ENCODE measurements around the gene ATXN1.

ATXN1 gene

DNA sequence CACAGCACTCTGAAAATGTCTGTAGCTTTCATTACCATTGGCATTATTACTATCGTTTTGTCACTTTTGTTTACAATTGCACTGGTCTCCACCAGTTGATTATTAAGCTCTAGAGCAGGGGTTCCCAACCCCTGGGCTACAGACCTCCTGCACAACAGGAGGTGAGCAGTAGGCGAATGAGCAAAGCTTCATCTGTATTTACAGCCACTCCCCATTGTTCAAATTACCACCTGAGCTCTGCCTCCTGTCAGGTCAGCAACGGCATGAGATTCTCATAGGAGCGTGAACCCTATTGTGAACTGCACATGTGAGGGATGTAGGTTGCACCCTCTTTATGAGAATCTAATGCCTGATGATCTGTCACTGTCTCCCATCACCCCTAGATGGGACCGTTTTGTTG lies 126.4 kb downstream of the ATXN1 start:
- no peaks in the 10 kb centered on the region for H4K20me1 ChIP-seq (ENCODE audit: control insufficient read depth, insufficient read depth, low read depth, low read length)
- no peaks in the 10 kb centered on the region for H3K9me3 ChIP-seq (ENCODE audit: control insufficient read depth, insufficient read depth, low read length)
- no peaks in the 10 kb centered on the region for H3K79me2 ChIP-seq (ENCODE audit: control insufficient read depth, low read length)
- H3K9me2 ChIP-seq (replicated peaks; ENCODE audit: control insufficient read depth, low read length): no peaks in the 10 kb centered on the region
- H3K36me3 ChIP-seq (ENCODE audit: control insufficient read depth, low read length): no peaks in the 10 kb centered on the region
- TF ChIP-seq, protein P1, sequence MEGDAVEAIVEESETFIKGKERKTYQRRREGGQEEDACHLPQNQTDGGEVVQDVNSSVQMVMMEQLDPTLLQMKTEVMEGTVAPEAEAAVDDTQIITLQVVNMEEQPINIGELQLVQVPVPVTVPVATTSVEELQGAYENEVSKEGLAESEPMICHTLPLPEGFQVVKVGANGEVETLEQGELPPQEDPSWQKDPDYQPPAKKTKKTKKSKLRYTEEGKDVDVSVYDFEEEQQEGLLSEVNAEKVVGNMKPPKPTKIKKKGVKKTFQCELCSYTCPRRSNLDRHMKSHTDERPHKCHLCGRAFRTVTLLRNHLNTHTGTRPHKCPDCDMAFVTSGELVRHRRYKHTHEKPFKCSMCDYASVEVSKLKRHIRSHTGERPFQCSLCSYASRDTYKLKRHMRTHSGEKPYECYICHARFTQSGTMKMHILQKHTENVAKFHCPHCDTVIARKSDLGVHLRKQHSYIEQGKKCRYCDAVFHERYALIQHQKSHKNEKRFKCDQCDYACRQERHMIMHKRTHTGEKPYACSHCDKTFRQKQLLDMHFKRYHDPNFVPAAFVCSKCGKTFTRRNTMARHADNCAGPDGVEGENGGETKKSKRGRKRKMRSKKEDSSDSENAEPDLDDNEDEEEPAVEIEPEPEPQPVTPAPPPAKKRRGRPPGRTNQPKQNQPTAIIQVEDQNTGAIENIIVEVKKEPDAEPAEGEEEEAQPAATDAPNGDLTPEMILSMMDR (IDR thresholded peaks at IDR 0.05; ENCODE audit: low read depth, low read length, poor library complexity, severe bottlenecking): no peak
- TF ChIP-seq EZH2phosphoT487 (IDR thresholded peaks at IDR 0.05; ENCODE audit: borderline replicate concordance, low read length): no peak
- H3K4me1 ChIP-seq (ENCODE audit: control insufficient read depth, low read length): peaks cover 16% of the 10 kb centered on the region; the same call in 1 of the 2 replicates
- no peak overlapping the region for H3K27ac ChIP-seq (ENCODE audit: low read depth, low read length)
- H3K27me3 ChIP-seq (ENCODE audit: control insufficient read depth, low read length): no peaks in the 10 kb centered on the region
- H3K4me3 ChIP-seq (ENCODE audit: low read length): no peak overlapping the region
- H3K4me2 ChIP-seq (ENCODE audit: low read length): no peak overlapping the region
- no peaks in the 10 kb centered on the region for H3F3A ChIP-seq (ENCODE audit: control insufficient read depth, insufficient read depth)

DNA sequence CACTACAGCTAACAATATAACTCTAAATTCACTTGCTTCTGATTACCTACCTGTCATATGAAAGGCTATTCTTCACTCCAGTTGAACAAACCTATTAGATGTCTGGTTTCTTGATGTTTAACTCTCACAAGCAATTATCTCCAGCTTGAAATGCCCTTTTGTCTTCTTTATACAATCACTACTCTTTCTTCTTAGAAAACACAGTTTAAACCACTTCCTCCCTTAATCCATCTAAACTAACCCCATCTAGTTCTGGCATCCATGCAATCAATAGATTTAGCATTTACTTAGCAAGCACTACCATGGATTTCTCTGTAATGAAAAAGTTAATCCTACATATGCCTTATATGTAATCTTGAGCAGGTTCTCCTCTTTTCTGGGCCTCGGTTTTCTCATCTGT lies 127.3 kb downstream of the ATXN1 start:
- H3K79me2 ChIP-seq (ENCODE audit: control insufficient read depth, low read length): no peaks in the 10 kb centered on the region
- no peaks in the 10 kb centered on the region for H3K27me3 ChIP-seq (ENCODE audit: control insufficient read depth, low read length)
- TF ChIP-seq, protein P1 (IDR thresholded peaks at IDR 0.05; ENCODE audit: low read depth, low read length, poor library complexity, severe bottlenecking): no peak
- no peak for TF ChIP-seq EZH2phosphoT487 (IDR thresholded peaks at IDR 0.05; ENCODE audit: borderline replicate concordance, low read length)

DNA sequence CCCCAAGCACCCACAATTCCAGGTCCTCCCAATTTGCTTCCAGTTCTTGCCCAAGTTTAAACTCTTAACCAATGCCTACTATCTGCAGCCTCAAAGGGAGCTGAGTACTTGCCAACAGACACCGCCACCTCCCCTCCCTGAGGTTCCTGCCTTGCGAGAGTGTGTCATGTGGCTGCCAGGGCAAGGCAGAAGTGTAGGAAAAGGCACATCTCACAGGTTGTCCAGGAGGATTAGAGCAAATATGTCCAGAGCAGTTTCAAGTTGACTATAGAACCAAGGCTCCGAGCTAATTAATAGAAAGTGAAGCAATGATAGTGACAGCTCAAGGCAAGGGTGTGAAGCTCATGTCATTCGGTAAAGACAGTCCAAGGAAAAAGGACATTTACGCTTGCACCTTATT lies 127.8 kb downstream of the ATXN1 start:
- Histone ChIP-seq H3K9me2 (replicated peaks; ENCODE audit: control insufficient read depth, low read length) (no peaks in the 10 kb centered on the region), H3K9me3 (ENCODE audit: control insufficient read depth, insufficient read depth, low read length) (no peaks in the 10 kb centered on the region), H3K79me2 (ENCODE audit: control insufficient read depth, low read length) (no peaks in the 10 kb centered on the region), H4K20me1 (ENCODE audit: control insufficient read depth, insufficient read depth, low read depth, low read length) (no peaks in the 10 kb centered on the region), H3K27me3 (ENCODE audit: control insufficient read depth, low read length) (no peaks in the 10 kb centered on the region), H3K4me2 (ENCODE audit: low read length) (no peak overlapping the region), H3K27ac (ENCODE audit: low read depth, low read length) (no peak overlapping the region), H3K4me3 (ENCODE audit: low read length) (no peak overlapping the region), H3K4me1 (ENCODE audit: control insufficient read depth, low read length) (peaks cover 16% of the 10 kb centered on the region; the same call in 1 of the 2 replicates), H3K36me3 (ENCODE audit: control insufficient read depth, low read length) (no peaks in the 10 kb centered on the region), H3F3A (ENCODE audit: control insufficient read depth, insufficient read depth) (no peaks in the 10 kb centered on the region)
- no peak for TF ChIP-seq EZH2phosphoT487 (IDR thresholded peaks at IDR 0.05; ENCODE audit: borderline replicate concordance, low read length)
- TF ChIP-seq, protein P1 (IDR thresholded peaks at IDR 0.05; ENCODE audit: low read depth, low read length, poor library complexity, severe bottlenecking): no peak

More for the DNA sequence above, 127.3 kb downstream of the ATXN1 start:
- H3K27ac ChIP-seq (ENCODE audit: low read depth, low read length): no peak overlapping the region
- H3K9me3 ChIP-seq (ENCODE audit: control insufficient read depth, insufficient read depth, low read length): no peaks in the 10 kb centered on the region
- H4K20me1 ChIP-seq (ENCODE audit: control insufficient read depth, insufficient read depth, low read depth, low read length): no peaks in the 10 kb centered on the region
- peaks cover 16% of the 10 kb centered on the region; the same call in 1 of the 2 replicates for H3K4me1 ChIP-seq (ENCODE audit: control insufficient read depth, low read length)
- no peaks in the 10 kb centered on the region for H3F3A ChIP-seq (ENCODE audit: control insufficient read depth, insufficient read depth)
- no peaks in the 10 kb centered on the region for H3K9me2 ChIP-seq (replicated peaks; ENCODE audit: control insufficient read depth, low read length)
- no peaks in the 10 kb centered on the region for H3K36me3 ChIP-seq (ENCODE audit: control insufficient read depth, low read length)
- H3K4me2 ChIP-seq (ENCODE audit: low read length): no peak overlapping the region
- H3K4me3 ChIP-seq (ENCODE audit: low read length): no peak overlapping the region
